ENCODE data around the gene HSPA14. TPM values are rescaled to one million over a fixed set of nuclear protein-coding genes. Genes with fewer than 3 reads are reported as not detected.

Gene HSPA14
- total and polyA plus RNA-seq, 12 donors: 5.4 to 20.0 (median 12.2) TPM

GRCh38 chr10:14821635-14822375, 16.3 kb upstream of the HSPA14 start:
- TF ChIP-seq POLR2A (IDR thresholded peaks at IDR 0.05) (no peak), CTCF (IDR thresholded peaks at IDR 0.05) (no peak)
- WGBS, 4 donors: 72 to 91% (median 79%) methylated on average over 6 of the region's 6 CpGs
- Histone ChIP-seq H3K4me3 (no peak overlapping the region), H3K4me1 (replicated peaks in 1 of 2) (peaks cover 0 to 7% of the 10 kb centered on the region in 2 donors), H3K27me3 (no peaks in the 10 kb centered on the region), H3K27ac (no peak overlapping the region), H3K9me3 (replicated peaks in 1 of 3) (no peaks in the 10 kb centered on the region), H3K36me3 (replicated peaks in 1 of 2) (no peaks in the 10 kb centered on the region)
- DNase-seq: no peak
- intact Hi-C loops (cut with DNase I): loop anchor here in 1 of 2 donors (5.0 to 10.0 kb wide), 2 partner anchors 170 to 217 kb away; no protein-coding TSS in a partner anchor

GRCh38 chr10:14822879-14823755, 15.0 kb upstream of the HSPA14 start:
- WGBS, 4 donors: 18 to 29% (median 24%) methylated on average over 3 of the region's 3 CpGs
- Histone ChIP-seq H3K27ac (no peak overlapping the region), H3K36me3 (replicated peaks in 1 of 2) (no peaks in the 10 kb centered on the region), H3K9me3 (replicated peaks in 1 of 3) (no peaks in the 10 kb centered on the region), H3K4me1 (replicated peaks in 1 of 2) (peaks cover 0 to 7% of the 10 kb centered on the region in 2 donors), H3K27me3 (no peaks in the 10 kb centered on the region), H3K4me3 (no peak overlapping the region)
- peak in 6 of 7 donors; percentile 27 to 72 (median 42) for DNase-seq
- intact Hi-C loops (cut with DNase I): loop anchor here in 1 of 2 donors (5.0 to 10.0 kb wide), 2 partner anchors 171 to 218 kb away; no protein-coding TSS in a partner anchor
- peak; percentile 39 to 71 (median 66) for TF ChIP-seq CTCF (IDR thresholded peaks at IDR 0.05)
- TF ChIP-seq POLR2A (IDR thresholded peaks at IDR 0.05): no peak

GRCh38 chr10:14823966-14824365, 14.1 kb upstream of the HSPA14 start:
- H3K4me3 ChIP-seq: no peak overlapping the region
- no peaks in the 10 kb centered on the region for H3K27me3 ChIP-seq
- intact Hi-C loops (cut with DNase I): loop anchor here in 1 of 2 donors (5.0 to 10.0 kb wide), 2 partner anchors 172 to 219 kb away; no protein-coding TSS in a partner anchor
- DNase-seq: no peak
- WGBS, 4 donors: 68 to 85% (median 82%) methylated on average over 3 of the region's 3 CpGs
- H3K4me1 ChIP-seq (replicated peaks in 1 of 2): peaks cover 0 to 7% of the 10 kb centered on the region in 2 donors
- no peaks in the 10 kb centered on the region for H3K36me3 ChIP-seq (replicated peaks in 1 of 2)
- H3K9me3 ChIP-seq (replicated peaks in 1 of 3): no peaks in the 10 kb centered on the region
- TF ChIP-seq CTCF (IDR thresholded peaks at IDR 0.05) (no peak), POLR2A (IDR thresholded peaks at IDR 0.05) (no peak)
- no peak overlapping the region for H3K27ac ChIP-seq

All from adrenal gland (tissue), 12 donors.